AG08396 (cell line): ENCODE results near the gene PARD3.
"Not testable (repeated sequence)": the region's sequence is repeated elsewhere in the genome, so short reads cannot be mapped to it uniquely, and the experiment has no call there.

Experiments used
- DNase-seq: peaks from one replicate; pipeline ENCODE4 v3.0.0; 2012; ENCODE audit warnings: low spot score, mixed read lengths

The PARD3 gene

GRCh38 chr10:34423673-34424625 is 391.1 kb downstream of the PARD3 start:
- no peak for DNase-seq

GRCh38 chr10:34420795-34421194 is 394.3 kb downstream of the PARD3 start:
- no peak for DNase-seq

- DNase-seq: no peak
Observed at GRCh38 chr10:34420273-34420672, 394.8 kb downstream of the PARD3 start.

GRCh38 chr10:34415039-34415438 is 400.1 kb downstream of the PARD3 start:
- no peak for DNase-seq

- no peak for DNase-seq
Observed at GRCh38 chr10:34413756-34414587, 401.1 kb downstream of the PARD3 start.

GRCh38 chr10:34413214-34413613 is 401.9 kb downstream of the PARD3 start:
- DNase-seq: no peak

GRCh38 chr10:34408956-34409355 is 406.1 kb downstream of the PARD3 start:
- DNase-seq: no peak

- DNase-seq: no peak
Observed at GRCh38 chr10:34408381-34408780, 406.7 kb downstream of the PARD3 start.

GRCh38 chr10:34407324-34407805 is 407.7 kb downstream of the PARD3 start:
- DNase-seq: no peak

- DNase-seq: no peak
Observed at GRCh38 chr10:34406463-34407323, 408.4 kb downstream of the PARD3 start.

- DNase-seq: no peak
Observed at GRCh38 chr10:34405611-34406462, 409.3 kb downstream of the PARD3 start.

- DNase-seq: peak; percentile 20
Observed at GRCh38 chr10:34403512-34403911, 411.6 kb downstream of the PARD3 start.

- no peak for DNase-seq
Observed at GRCh38 chr10:34400075-34400474, 415.0 kb downstream of the PARD3 start.

GRCh38 chr10:34399013-34399412 is 416.1 kb downstream of the PARD3 start:
- DNase-seq: no peak

- DNase-seq: peak; percentile 19
Observed at GRCh38 chr10:34397324-34397723, 417.8 kb downstream of the PARD3 start.

GRCh38 chr10:34396663-34397062 is 418.4 kb downstream of the PARD3 start:
- DNase-seq: no peak

- no peak for DNase-seq
Observed at GRCh38 chr10:34392641-34393170, 422.4 kb downstream of the PARD3 start.

- DNase-seq: not testable (repeated sequence)
Observed at GRCh38 chr10:34391168-34391567, 423.9 kb downstream of the PARD3 start.

- DNase-seq: no peak
Observed at GRCh38 chr10:34389801-34390200, 425.3 kb downstream of the PARD3 start.

GRCh38 chr10:34386921-34387320 is 428.2 kb downstream of the PARD3 start:
- DNase-seq: no peak

- DNase-seq: no peak
Observed at GRCh38 chr10:34384372-34384771, 430.7 kb downstream of the PARD3 start.
